Fibroblast of peridontal ligament (primary cell): Measurements from ENCODE around the gene SUGCT.
"Not testable (repeated sequence)": the region's sequence is repeated elsewhere in the genome, so short reads cannot be mapped to it uniquely, and the experiment has no call there.

Experiments used
- DNase-seq: peaks from one replicate; pipeline ENCODE4 v3.0.0-alpha.2; 2010; ENCODE audit errors: extremely low read depth

The SUGCT gene

DNA sequence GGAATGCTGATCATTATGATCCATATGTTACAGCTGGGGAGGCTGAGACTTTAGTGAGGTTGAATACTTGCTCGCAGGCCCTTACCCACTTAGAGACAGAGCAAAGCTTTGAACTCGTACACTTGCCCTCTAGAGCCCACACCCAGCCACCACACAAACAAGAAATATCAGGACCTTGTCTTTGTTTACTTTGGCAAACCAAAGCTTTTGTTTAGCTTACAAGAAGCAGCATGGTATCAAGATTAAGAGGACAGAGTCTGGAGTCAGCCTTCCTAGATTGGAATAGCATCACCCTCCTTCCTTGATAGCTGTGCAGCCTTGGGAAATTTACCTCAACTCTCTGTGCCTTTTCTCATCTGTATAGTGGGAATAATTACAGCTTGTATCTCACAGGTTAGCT is 477.5 kb downstream of the SUGCT start:
- no peak for DNase-seq

DNA sequence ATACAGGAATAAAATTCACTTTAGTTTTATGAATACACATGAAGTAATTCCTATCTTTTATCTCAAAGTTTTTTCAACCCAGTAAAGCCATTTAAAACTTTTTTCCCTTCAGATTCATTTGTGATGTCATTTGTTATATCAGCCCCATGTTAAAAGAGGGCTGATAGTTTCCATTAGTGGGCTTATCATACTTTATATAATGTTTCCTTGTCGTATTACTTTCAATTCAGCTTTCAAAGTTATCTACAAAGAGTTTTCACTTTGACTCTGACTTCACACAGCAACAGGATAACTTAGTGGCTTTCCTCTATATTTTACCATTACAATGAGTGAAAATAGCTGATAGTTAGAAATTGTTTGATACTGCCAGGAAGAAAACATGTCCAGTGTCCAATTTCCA is 484.8 kb downstream of the SUGCT start:
- DNase-seq: no peak

DNA sequence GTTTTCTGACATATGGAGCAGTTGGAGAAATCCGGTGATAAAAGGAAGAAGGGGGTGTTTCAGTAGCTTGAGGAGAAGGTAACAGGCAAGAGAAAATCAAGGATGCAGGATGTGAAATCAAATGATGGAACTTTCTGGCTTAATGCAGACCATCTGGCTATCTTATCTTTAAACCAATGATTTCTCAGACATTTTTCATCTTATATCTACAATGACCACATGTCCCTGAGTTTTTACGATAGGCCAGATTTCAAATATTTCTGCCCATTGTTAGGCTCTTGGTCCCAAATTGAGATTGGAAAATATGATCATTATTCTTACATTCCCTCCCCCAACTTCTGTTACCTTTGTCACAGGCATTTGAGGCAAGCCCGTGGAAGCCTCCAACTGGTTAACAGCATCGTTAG is 486.8 kb downstream of the SUGCT start:
- no peak for DNase-seq

DNA sequence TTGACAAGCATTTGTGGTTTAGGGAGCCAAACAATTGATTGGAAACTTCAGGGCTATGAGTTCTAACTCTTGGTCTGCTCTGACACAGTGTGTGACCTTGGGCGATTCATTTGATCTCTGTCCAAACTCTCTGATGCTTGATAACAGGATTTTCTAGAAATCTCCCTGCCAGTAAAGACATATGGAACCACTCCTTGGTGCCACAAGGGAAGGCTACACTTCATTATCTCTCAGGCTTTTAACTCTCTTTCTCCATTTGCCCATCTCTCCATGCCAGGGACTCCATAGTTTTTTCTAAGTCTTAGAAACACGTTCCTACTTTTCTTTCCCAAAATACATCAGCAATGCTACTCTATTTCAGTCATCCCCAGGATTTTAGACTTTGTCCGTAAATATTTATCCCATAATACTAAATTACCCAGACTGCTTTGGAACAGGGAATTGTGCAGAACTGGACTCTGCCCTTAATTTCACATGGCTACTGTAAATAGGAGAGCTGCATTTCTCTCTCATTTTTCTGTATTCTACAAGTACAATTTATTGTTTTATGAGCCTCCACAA is 488.2 kb downstream of the SUGCT start:
- peak; percentile 77 for DNase-seq

DNA sequence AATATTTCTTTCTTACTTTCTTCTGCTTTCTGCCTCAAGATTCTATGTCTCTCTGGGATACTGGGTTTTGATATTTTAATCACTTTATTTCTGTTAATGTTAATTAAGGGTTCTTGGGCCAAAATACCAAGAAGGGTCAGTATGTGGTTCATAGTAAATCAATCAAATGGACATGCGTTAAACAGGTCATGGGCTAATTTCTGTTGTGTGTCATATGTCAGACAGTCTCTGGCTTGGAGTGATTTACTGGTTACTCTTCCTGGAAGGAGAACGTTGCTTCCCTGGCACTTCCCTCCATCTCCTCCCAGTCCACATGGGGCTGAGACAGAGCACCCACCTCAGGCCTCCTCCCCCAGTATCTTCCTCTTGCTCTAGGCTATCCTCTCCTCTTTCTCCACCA is 489.1 kb downstream of the SUGCT start:
- DNase-seq: no peak

DNA sequence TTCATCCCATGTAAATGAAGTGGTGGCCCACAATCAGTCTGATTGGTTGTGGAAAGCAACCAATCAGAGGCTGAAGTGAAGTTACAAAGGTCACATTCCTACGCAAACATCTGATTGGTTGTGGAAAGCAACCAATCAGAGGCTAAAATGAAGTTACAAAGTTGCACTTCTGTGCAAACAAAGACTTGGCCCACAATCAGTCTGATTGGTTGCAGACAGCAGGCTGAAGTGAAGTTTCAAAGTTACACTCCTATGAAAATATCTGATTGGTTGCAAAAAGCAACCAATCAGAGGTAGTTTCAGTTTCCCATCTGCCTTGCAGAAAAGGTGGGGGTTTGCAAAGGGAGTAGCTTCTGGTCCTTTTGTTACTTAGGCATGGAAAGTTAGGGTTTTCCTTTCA is 492.6 kb downstream of the SUGCT start:
- DNase-seq: not testable (repeated sequence)

DNA sequence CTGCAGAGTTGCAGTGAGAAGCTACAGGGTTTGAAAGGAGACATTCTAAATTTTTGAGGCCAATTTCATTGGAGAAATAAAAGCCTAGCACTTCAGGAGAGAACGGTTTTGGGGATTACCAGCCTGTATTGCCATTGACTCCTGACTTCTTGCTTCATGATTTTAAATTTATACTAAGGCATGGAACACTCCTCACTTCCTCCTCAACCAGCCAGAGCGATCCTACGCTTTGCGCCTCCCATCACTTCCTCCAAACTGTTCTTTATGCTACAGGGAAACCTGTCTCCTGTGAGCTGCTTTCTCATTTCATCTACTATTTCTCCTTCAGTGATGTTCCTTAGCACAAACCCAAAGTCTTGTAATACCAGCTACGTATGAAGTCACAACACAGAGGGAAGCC is 495.1 kb downstream of the SUGCT start:
- DNase-seq: no peak

DNA sequence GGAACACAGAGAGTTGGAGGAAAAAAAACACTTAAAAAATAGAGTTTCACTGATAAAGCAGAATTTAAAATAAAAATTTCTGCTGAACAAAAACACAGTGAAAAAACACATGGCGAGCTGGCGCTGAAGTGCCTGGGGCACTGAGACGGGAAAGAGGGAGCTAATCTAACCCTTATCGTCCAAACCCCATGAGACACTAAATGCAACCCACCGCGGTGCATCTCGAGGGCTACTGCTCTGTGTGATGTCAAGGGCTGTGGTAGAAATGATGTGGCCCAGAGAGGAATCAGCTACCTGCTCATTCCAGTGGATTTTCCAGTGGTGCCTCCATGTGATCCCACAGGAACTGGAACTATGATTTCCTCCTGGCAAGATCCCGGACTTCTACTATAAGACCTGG is 499.3 kb downstream of the SUGCT start:
- DNase-seq: no peak

DNA sequence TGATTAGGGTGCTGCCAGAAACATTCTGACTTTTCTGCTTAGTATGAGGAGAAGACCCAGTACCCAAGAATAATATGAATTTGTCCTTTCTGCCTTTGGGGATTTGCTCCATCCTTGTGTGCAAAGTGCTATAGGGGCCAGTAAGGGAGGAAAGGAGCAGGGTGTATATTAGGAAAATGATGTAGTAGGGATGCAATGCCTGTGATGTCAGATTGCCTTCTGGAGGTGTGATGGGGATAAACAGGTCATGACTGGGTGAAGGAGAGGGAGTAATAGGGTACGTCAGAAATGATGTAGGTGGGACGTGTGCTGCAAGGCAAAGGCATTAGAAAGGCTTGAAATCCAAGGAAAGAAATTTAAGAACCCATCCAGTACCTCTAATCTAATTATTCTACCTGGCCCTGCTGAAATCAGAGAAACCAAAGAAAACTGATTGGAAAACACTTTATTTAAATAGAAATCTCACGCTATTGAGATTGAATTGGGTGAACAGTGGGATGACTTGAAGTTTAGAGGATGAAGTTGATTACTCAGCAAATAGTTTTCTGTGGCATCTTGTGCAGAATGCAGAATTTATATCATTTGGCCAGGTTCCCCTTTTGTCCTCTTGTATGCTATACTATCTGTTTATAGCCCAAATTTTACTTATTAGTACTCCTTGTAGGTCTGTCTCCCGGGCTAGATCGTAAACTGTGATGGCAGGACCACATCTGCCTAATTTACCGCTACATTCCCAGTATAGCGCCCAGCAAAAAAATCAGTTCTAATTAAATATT is 503.9 kb downstream of the SUGCT start:
- DNase-seq: no peak

DNA sequence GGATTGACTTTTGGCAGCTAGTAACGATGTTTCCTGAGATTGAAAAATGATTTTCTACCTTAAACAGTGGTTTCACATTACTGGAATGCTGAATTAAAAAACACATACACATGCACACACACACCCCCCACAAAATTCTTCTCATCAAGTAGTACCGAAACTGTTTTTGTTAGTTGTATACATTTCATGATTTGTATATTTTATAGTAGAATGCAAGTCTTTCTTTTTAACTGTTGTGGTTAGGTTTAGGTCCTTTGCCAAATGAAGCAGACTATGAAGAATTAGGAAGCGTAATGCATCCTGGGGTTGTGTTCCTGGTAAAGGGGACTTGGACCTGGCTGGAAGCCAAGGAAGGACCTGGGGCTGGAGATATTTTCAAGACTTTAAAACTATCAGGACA is 505.8 kb downstream of the SUGCT start:
- peak; percentile 79 for DNase-seq

DNA sequence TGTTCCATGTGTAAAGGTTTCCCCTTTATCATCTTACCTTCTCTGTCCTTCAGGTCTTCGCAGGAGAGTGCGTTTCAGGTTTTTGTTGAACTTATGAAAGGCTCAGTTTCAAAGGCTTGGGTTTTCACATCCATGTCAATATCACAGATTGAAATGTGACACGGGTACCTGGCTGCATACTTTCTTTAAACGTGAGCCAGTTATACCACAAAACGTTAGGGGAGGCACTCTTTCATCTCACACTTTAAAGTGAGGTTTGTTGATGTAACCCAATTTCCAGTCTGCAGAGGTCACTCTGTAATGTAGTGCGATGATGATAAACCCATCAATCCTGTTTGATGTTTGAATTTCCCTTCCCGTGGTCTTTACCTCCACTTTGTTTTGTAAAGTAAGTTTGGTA is 506.9 kb downstream of the SUGCT start:
- DNase-seq: no peak

DNA sequence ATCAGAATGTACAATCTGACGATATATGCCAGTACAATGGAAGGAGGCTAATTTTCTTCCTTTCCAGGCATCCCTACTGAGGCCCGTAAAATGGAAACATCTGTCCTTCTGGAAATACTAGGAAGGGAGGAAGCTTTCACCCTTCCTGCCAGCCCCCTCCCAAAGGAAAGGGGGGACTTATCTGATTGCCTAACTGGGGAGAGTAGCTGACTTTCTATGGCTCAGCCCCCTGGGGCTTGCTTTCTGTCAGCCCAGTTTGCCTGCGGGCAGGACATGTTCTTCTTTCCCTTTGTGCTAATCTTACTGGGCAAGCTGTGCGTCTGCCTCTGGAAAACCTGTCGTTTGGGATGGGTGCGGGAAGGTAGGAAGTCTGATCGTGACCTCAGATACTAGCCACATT is 508.9 kb downstream of the SUGCT start:
- no peak for DNase-seq

DNA sequence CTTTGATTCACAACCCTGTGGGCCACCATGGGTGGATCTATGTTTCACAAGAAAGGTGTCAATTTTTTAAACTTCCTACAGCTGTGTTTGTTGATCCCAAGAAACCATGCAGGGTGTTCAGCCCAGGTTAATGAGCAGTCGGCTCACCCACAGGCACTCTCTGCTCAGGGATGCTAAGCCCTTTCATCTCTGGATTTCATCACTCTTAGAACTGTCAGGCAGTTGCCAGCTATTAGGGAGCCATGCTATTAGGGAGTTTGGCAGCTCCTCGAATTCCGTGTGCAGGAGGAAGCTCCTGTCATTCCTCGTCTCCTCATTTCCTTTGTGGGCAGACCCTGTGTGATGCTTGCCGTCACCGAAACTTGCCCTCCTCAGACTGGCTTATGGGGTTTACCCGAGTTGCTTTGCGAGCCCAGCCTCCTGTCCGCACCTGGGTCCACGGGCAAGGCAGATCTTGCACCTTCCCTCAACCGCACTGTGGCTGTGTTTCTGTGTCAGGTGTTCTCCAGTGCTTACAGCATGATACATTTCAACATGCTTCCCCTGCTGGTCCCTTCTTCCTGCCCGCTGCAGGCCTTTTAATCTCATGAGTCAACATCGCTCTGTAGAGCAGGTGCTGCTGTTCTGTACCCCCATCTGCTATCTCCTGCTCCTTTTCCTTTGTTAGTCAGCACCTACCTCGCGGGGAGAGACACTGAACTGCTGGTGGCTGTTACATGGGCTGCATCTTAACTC is 509.8 kb downstream of the SUGCT start:
- no peak for DNase-seq

DNA sequence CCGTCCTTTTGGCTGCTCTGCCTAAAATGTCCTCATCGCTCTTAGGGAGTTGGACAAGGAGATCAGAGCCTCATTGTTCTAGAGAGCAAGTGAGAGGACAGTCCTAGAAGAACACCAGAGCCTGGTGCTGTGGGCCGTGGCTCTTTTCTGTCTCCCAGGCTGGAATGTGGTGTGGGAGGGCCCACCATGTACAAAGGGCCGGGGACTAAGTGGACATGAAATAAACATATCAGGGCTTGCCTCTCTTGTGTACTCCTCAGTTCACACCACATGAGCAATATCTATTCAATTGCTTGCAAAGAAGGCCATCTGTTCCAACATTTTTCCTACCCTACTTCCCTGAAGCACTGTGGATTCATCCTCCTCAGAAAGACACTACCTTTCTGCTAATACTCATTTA is 510.4 kb downstream of the SUGCT start:
- DNase-seq: no peak

DNA sequence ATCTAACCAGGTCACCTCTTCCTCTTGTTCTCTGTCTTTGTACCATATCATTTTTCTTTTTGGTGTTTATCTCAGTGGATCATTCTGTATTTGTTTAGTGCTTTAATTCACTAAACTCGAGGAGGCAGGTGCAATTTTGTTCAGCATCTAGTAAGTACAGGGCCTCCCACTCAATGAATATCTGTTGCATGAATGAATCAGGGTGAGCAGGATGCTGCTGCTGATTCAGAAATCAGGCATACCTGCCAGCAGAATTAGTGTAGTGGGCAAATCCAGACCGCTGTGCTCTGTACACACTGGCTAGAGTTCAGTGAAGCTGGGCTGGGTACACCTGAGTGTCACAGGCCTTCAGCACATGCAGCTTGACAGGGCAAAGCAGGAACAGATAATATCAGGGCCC is 511.9 kb downstream of the SUGCT start:
- DNase-seq: no peak

DNA sequence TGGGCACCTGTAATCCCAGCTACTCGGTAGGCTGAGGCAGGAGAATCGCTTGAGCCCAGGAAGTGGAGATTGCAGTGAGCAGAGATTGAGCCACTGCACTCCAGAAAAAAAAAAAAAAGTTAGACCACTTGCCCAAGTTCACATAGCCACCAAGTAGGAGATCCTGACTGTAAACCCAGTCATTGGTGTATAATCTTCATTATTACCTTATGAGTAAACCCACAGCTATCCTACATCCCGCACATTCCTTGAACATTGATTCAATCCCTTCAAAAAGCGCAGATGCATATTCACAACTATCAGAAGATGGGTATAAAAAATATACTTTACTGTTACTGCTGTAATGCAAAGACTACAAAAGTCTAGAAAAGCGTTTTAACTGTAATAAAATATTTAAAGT is 512.9 kb downstream of the SUGCT start:
- no peak for DNase-seq

DNA sequence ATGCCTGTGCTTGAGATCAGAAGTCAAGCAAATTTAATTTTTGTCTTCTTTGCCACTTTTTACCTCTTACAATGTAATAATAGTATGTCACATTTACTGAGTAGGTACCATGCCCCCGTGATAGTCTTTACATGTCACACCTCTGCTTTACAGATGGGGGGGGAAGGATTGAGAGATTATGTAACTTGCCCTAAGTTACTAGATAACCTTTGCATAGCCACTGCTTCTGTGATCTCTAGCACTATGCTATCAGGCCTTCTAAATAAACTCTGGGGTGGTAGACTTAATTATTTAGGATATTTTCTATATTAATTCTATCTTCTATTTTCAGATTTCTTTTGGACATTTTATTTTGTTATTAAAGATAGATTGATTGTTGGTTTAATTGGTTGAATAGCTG is 514.4 kb downstream of the SUGCT start:
- DNase-seq: no peak

DNA sequence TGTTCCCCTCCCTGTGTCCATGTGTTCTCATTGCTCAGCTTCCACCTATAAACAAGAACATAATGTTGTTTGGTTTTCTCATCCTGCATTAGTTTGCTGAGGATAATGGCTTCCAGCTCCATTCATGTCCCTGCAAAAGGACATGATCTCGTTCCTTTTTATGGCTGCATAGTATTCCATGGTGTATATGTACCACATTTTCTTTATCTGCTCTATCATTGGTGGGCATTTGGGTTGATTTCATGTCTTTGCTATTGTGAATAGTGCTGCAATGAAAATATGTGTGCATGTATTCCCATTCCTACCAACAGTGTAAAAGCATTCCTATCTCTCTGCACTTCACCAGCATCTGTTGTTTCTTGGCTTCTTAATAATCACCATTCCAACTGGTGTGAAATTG is 516.1 kb downstream of the SUGCT start:
- not testable (repeated sequence) for DNase-seq

DNA sequence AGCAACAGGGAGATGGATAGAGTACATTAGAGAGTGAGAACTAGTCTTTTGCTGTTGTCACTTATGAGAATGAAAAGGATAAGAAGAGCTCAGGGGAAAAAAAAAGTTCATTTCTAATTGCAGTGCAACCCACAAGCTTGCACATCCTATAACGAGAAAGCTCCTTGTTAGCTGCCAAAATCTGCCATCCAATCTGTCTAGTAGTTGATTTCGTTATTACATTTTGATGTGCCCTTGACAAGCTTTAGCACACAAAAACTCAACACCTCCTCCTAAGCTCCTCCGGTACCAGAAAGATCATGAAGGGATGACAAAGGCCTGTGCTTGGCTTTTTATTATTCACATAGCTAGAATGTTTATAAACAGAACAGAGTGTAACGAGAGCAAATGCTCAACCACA is 519.4 kb downstream of the SUGCT start:
- DNase-seq: no peak

DNA sequence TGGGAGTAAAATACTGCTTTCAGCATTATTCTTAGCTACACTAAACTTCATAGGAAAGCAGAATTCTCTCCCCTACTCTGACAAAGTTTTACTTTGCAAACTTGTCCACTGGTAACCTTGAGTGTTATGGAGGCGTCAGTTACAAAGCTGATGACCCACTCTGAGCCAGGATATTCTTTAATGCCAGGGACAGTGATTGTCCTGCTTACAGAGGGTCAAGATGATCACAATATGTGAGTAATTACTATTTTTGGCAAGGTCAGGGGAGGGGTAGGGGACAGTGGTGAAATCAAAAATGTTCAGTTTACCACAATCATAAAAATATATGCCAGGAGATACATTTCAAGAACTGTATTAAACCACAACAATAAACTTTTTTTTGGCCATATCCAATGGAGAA is 520.6 kb downstream of the SUGCT start:
- DNase-seq: no peak

DNA sequence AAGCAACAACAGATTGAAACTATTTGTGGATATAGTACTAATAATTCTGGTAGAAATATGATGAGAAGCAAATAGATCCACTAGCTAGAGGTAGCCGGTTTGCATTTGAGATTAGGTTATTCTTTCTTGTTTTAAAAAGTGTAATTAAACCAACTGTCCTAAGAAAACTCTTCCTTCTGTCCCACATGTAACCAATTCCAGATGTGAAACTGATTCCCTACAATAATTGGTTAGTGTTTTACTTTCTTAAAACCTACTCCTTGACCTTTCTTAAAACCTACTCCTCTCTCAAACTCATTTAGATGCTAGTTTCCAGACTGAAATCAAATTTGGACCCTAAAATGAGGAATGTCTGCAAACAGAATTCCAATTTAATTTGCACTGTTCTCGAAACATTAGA is 521.5 kb downstream of the SUGCT start:
- peak; percentile 55 for DNase-seq

DNA sequence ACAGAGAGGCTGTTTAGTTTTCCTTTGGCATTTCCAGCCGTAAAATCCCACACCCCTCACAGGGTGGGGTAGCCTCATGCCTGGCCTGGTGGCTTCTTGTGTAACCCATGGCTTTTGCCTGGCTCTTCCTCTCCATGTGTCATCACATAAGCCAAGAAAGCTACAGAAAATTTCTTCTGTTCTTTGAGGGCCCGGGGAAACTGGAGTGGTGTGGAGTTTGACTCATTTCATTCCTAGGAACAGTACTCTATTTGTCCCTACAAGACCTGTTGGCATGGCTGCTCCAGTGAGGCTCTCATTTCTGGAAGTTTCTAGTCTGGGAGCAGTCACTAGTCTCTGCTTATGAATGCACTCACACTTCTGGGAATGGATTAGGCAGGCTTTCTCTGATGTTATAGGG is 523.9 kb downstream of the SUGCT start:
- peak; percentile 58 for DNase-seq

DNA sequence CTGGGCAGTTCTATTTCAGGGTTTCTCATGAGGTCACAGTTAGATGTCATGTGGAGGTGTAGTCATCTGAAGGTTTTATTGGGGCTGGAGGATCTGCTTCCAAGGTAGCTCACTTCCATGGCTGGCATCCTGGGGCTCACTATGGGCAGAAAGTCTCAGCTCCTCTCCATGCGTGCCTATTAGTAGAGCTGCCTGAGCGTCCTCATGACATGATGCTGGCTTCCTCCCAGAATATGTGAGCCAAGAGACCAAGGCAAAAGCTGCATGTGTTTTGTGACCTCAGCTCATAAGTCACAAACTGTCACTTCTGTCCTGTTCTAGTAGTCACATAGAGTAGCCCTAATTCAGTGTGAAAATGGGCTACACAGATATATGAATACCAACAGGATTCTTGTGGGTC is 524.4 kb downstream of the SUGCT start:
- no peak for DNase-seq
